ENCODE data around the gene PLXND1. TPM values are rescaled to one million over a fixed set of nuclear protein-coding genes. Genes with fewer than 3 reads are reported as not detected.
A peak's percentile ranks its signal among the peaks of the same experiment; 100 is the strongest.

The PLXND1 gene
- polyA plus RNA-seq, 2 donors = 15.8 to 18.7 TPM

DNA sequence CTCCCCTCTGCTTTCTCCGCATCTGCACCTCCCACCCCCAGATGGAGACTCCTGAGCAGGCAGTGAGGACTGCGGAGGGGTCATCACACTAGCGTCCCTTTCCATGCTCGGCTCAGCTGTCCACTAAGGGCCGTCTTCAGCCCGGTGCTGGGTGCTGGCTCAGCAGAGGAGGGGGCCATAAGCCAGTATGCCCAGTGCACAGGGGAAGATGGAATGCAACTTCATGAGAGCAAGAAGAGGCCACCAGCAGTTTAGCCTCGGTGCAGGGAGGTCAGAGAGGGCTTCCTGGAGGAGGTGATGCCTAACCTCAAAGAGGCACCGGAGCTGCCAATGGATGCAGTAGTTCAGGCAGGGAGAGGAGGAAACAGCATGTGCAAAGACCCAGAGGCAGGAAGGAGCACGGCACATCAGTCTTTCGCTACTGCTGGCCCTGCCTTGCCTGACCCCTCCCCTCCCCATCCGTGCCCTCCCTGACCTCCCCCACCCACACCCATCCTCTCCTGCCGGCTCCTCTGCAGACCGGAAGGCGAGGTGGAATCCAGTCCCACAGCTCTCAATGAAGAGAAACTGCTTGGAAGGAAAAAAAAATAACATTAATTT lies 15.2 kb upstream of the PLXND1 start:
- Histone ChIP-seq H3K36me3 (ENCODE audit: control insufficient read depth in 2 of 2, insufficient read depth in 2 of 2, low read length in 1 of 2) (no peaks in the 10 kb centered on the region), H3K27ac (ENCODE audit: low read depth in 2 of 2, low read length in 1 of 2) (no peak overlapping the region), H3K4me3 (ENCODE audit: low read depth in 1 of 2, low read length in 2 of 2) (no peak overlapping the region), H3K4me1 (ENCODE audit: control insufficient read depth in 2 of 2, insufficient read depth in 2 of 2, low read length in 1 of 2) (peaks cover 2 to 18% of the 10 kb centered on the region in 2 donors), H3K27me3 (ENCODE audit: control insufficient read depth in 1 of 2, insufficient read depth in 2 of 2, low read length in 2 of 2) (no peaks in the 10 kb centered on the region), H3K9me3 (ENCODE audit: control insufficient read depth in 2 of 2, insufficient read depth in 1 of 2, low read depth in 1 of 2, low read length in 1 of 2) (no peaks in the 10 kb centered on the region)
- WGBS, 2 donors = 73 to 74% methylated on average over 12 to 14 of the region's 14 CpGs

DNA sequence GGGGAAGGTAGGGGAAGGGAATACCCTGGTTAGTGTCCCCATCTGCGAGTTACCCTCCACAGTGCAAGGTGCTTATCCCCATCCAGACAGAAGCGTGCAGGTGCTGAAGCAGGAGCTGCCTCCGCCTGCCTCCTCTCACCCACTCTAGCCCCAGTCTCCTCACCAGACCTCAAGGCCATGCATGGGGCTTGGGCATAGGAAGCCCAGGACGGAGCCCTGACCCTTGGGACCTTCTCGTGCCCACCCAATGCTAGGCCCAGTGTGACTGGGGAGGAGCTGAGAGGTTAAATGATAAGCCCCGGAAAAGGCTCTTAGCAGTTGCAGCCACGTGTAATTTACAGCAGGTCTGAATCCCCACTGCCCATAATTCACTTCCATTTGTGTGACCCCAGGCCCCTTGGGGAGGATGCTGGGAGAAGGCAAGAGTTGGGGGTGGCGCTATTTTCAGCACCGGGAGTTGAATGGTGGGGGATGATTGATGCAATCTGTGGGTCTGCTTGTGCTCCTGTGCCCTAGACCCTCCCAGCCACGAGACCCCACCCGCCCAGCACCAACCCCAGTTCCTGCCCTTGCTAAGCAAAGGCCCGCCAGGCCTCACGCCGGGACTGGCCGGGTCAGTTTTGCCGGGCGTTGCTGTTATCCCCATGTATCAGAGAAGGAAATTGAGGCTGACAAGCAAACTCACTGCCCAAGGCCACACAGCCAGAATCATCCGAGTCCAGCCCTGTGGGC lies 14.5 kb upstream of the PLXND1 start:
- H3K9me3 ChIP-seq (ENCODE audit: control insufficient read depth in 2 of 2, insufficient read depth in 1 of 2, low read depth in 1 of 2, low read length in 1 of 2) = no peaks in the 10 kb centered on the region
- peaks cover 2 to 16% of the 10 kb centered on the region in 2 donors for H3K4me1 ChIP-seq (ENCODE audit: control insufficient read depth in 2 of 2, insufficient read depth in 2 of 2, low read length in 1 of 2)
- H3K27ac ChIP-seq (ENCODE audit: low read depth in 2 of 2, low read length in 1 of 2) = no peak overlapping the region
- no peaks in the 10 kb centered on the region for H3K27me3 ChIP-seq (ENCODE audit: control insufficient read depth in 1 of 2, insufficient read depth in 2 of 2, low read length in 2 of 2)
- WGBS, 2 donors = 79 to 83% methylated on average over 18 of the region's 18 CpGs
- H3K36me3 ChIP-seq (ENCODE audit: control insufficient read depth in 2 of 2, insufficient read depth in 2 of 2, low read length in 1 of 2) = no peaks in the 10 kb centered on the region
- H3K4me3 ChIP-seq (ENCODE audit: low read depth in 1 of 2, low read length in 2 of 2) = no peak overlapping the region

DNA sequence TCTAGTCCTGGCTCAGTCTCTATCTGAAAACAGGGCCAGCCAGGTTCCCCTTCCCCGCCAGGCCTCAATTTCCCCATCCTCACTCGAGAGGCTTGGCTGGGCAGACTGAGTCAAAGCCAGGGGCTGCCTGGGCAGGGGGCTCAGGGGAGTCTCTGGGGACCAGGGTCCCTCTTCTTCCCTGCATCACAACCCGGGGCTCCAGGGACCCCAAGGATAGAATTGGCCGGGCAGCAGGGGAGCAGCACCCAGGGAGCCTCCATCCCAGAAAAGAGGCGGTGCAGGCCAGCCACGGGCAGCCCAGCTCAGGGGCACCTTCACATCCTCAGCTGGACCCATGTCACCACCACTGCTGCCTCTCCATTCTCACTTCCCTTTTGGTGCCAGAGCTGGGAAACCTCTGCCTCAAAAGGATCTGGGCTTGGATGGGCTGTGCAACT lies 13.3 kb upstream of the PLXND1 start:
- Histone ChIP-seq H3K27ac (ENCODE audit: low read depth in 2 of 2, low read length in 1 of 2) (peak overlapping the region in 1 of 2 donors; percentile 27), H3K9me3 (ENCODE audit: control insufficient read depth in 2 of 2, insufficient read depth in 1 of 2, low read depth in 1 of 2, low read length in 1 of 2) (no peaks in the 10 kb centered on the region), H3K36me3 (ENCODE audit: control insufficient read depth in 2 of 2, insufficient read depth in 2 of 2, low read length in 1 of 2) (no peaks in the 10 kb centered on the region), H3K4me1 (ENCODE audit: control insufficient read depth in 2 of 2, insufficient read depth in 2 of 2, low read length in 1 of 2) (peaks cover 0 to 9% of the 10 kb centered on the region in 2 donors), H3K27me3 (ENCODE audit: control insufficient read depth in 1 of 2, insufficient read depth in 2 of 2, low read length in 2 of 2) (no peaks in the 10 kb centered on the region), H3K4me3 (ENCODE audit: low read depth in 1 of 2, low read length in 2 of 2) (no peak overlapping the region)
- 77 to 88% methylated on average over 6 of the region's 6 CpGs for WGBS, 2 donors

DNA sequence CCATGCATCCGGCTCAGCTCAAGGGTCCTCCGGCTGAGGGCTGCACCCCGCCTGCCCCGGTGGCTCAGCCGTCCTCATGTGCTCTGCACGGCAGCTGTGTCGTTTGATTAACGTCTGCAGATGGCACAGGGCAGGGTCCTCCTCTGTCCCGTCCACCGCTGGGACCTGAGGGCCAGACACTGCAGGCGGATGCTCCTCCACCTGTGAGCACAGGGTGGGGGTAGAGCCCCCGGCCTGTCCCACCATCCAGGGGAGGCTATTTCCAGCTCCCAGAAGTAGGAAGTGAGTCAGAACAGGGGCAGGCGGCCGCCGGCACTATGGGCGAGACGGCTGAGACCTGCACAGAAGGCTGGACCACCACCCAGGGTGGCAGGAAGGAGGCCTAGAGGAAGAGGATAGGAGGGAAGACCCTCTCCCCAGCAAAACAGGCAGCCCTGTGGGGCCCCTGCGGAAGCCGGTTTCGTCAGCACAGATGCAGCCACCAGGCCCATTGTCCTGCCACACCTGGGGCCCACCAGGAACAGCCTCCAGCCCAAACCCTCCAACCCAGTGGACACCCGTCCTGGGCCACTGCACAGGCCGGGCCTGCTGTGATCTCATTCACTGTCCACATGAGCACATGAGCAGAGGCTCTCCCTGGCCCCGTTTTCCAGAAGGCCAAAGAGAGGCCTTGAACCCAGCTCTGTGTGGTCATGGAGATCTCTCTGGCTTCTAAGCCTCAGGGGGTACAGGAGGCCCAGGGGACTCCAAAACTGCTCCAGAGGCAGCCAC lies 12.6 kb upstream of the PLXND1 start:
- Histone ChIP-seq H3K9me3 (ENCODE audit: control insufficient read depth in 2 of 2, insufficient read depth in 1 of 2, low read depth in 1 of 2, low read length in 1 of 2) (no peaks in the 10 kb centered on the region), H3K4me1 (ENCODE audit: control insufficient read depth in 2 of 2, insufficient read depth in 2 of 2, low read length in 1 of 2) (peaks cover 0 to 7% of the 10 kb centered on the region in 2 donors), H3K27ac (ENCODE audit: low read depth in 2 of 2, low read length in 1 of 2) (peak overlapping the region; percentile 22 to 27), H3K36me3 (ENCODE audit: control insufficient read depth in 2 of 2, insufficient read depth in 2 of 2, low read length in 1 of 2) (no peaks in the 10 kb centered on the region), H3K4me3 (ENCODE audit: low read depth in 1 of 2, low read length in 2 of 2) (no peak overlapping the region), H3K27me3 (ENCODE audit: control insufficient read depth in 1 of 2, insufficient read depth in 2 of 2, low read length in 2 of 2) (no peaks in the 10 kb centered on the region)
- WGBS, 2 donors = 70 to 76% methylated on average over 21 to 23 of the region's 23 CpGs

DNA sequence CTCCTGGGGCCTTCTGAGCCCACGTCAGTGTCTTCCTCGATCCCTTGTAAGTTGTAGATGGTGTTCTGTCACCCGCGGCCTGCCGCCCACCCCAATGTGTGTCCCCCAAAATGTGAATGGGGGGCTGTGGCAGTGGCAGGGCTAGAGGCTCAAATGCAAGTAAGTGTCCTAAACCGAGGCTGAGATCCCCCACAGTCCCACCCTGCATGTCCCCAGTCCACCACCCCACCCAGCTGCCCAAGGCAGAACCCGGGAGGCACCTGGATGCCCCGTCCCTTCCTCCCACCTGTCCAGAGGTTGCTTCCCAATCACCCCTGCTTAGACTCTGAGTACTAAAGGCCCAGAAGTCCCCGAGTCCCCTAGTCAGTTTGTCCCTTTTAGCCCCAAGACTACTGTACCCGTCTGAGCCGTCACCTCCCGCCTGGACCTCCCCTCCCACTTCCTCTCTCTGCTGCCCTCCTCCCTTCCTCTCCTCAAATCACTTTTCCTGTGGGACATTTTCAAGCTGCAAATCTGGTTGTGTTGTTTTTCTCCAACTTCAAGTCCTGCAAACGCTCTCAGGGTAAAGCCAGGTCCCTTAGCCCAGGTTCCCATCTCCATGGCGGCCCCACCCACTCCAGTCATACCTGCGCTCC lies 11.8 kb upstream of the PLXND1 start:
- 76 to 79% methylated on average over 15 of the region's 15 CpGs for WGBS, 2 donors
- Histone ChIP-seq H3K27ac (ENCODE audit: low read depth in 2 of 2, low read length in 1 of 2) (peak overlapping the region in 1 of 2 donors; percentile 22), H3K4me1 (ENCODE audit: control insufficient read depth in 2 of 2, insufficient read depth in 2 of 2, low read length in 1 of 2) (peaks cover 0 to 7% of the 10 kb centered on the region in 2 donors), H3K4me3 (ENCODE audit: low read depth in 1 of 2, low read length in 2 of 2) (no peak overlapping the region), H3K36me3 (ENCODE audit: control insufficient read depth in 2 of 2, insufficient read depth in 2 of 2, low read length in 1 of 2) (no peaks in the 10 kb centered on the region), H3K9me3 (ENCODE audit: control insufficient read depth in 2 of 2, insufficient read depth in 1 of 2, low read depth in 1 of 2, low read length in 1 of 2) (no peaks in the 10 kb centered on the region), H3K27me3 (ENCODE audit: control insufficient read depth in 1 of 2, insufficient read depth in 2 of 2, low read length in 2 of 2) (no peaks in the 10 kb centered on the region)

DNA sequence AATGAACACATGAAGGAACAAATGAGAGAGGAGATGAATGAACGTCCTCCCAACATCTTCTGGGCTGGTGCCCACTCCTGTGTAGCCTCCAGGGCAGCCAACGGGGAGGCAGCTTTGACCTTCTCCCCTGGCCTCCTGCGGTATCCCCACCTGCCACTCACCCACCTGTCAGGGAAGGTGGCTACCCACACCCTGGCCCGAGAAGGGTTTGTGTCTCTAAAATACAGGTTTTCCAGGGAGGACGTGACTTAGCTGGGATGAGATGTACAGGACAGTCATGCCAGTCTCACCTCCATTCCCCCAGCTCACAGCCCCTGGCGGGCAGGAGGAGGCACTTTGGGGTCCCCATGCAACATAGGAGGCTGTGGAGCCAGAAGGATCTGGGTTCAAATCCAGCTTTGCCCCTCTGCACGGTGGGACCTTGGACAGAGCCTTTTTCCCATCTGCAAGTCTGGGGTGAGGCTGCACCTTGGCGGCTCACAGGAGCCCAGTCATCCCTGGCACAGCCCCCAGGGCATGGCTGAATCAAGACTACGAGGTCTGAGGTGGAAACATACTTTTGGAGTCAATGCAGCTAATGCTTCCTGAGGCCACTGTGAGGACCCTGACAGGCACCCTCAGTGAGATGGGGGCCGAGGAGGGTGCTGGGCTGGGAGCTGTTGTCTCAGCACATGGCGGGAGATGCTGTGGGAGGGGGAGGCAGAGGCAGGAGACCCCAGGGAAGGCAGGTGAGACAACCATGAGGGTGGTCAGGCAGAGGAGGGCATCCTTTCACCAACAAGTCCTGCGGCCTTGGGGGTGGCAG lies 11.1 kb upstream of the PLXND1 start:
- WGBS, 2 donors = 77 to 80% methylated on average over 12 of the region's 12 CpGs
- Histone ChIP-seq H3K4me1 (ENCODE audit: control insufficient read depth in 2 of 2, insufficient read depth in 2 of 2, low read length in 1 of 2) (peaks cover 0 to 4% of the 10 kb centered on the region in 2 donors), H3K36me3 (ENCODE audit: control insufficient read depth in 2 of 2, insufficient read depth in 2 of 2, low read length in 1 of 2) (no peaks in the 10 kb centered on the region), H3K9me3 (ENCODE audit: control insufficient read depth in 2 of 2, insufficient read depth in 1 of 2, low read depth in 1 of 2, low read length in 1 of 2) (no peaks in the 10 kb centered on the region), H3K27me3 (ENCODE audit: control insufficient read depth in 1 of 2, insufficient read depth in 2 of 2, low read length in 2 of 2) (no peaks in the 10 kb centered on the region), H3K4me3 (ENCODE audit: low read depth in 1 of 2, low read length in 2 of 2) (no peak overlapping the region), H3K27ac (ENCODE audit: low read depth in 2 of 2, low read length in 1 of 2) (no peak overlapping the region)

DNA sequence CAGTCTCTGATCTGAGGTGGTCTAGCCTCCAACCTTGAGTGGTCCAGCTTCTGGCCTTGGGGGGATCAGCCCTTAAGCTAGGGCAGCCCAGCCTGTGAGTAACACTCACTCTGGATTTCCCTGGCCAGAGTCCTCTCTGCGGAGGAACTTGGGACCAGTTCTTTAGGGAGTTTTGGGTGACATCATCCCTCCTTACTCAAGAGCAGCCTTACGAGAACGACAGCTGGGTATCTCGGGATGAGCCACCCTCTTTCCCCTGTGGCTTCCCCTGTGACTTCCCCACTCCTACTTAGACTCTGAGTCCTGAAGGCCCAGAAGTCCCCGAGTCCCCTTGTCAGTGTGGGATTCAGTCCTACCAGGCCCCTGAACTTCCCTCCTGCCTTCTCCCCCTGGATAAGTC lies 10.2 kb upstream of the PLXND1 start:
- Histone ChIP-seq H3K4me1 (ENCODE audit: control insufficient read depth in 2 of 2, insufficient read depth in 2 of 2, low read length in 1 of 2) (peaks cover 0 to 4% of the 10 kb centered on the region in 2 donors), H3K36me3 (ENCODE audit: control insufficient read depth in 2 of 2, insufficient read depth in 2 of 2, low read length in 1 of 2) (no peaks in the 10 kb centered on the region), H3K27ac (ENCODE audit: low read depth in 2 of 2, low read length in 1 of 2) (peak overlapping the region; percentile 24 to 39), H3K27me3 (ENCODE audit: control insufficient read depth in 1 of 2, insufficient read depth in 2 of 2, low read length in 2 of 2) (no peaks in the 10 kb centered on the region), H3K4me3 (ENCODE audit: low read depth in 1 of 2, low read length in 2 of 2) (no peak overlapping the region), H3K9me3 (ENCODE audit: control insufficient read depth in 2 of 2, insufficient read depth in 1 of 2, low read depth in 1 of 2, low read length in 1 of 2) (no peaks in the 10 kb centered on the region)
- 38 to 43% methylated on average over 5 of the region's 5 CpGs for WGBS, 2 donors

DNA sequence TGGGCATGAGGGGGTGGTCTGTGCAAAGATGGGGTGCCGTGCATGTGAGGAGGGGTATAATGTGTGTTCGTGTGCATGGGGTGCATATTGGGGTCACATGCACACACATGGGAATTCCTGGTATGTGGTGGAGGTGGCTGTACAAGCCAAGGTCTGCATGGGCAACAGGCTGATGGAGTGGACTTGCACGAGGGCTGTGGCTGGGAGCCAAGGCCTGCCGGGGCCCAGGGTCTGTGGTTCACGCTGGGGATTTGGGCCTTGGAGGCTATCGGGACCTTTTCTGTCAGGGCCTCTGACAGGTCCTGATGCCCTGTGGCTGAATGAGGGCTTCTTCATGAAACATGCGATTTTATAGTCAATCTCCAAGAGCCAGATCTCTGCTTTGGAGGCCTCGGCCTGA lies 9.8 kb upstream of the PLXND1 start:
- Histone ChIP-seq H3K4me1 (ENCODE audit: control insufficient read depth in 2 of 2, insufficient read depth in 2 of 2, low read length in 1 of 2) (peaks cover 0 to 4% of the 10 kb centered on the region in 2 donors), H3K9me3 (ENCODE audit: control insufficient read depth in 2 of 2, insufficient read depth in 1 of 2, low read depth in 1 of 2, low read length in 1 of 2) (no peaks in the 10 kb centered on the region), H3K36me3 (ENCODE audit: control insufficient read depth in 2 of 2, insufficient read depth in 2 of 2, low read length in 1 of 2) (no peaks in the 10 kb centered on the region), H3K27me3 (ENCODE audit: control insufficient read depth in 1 of 2, insufficient read depth in 2 of 2, low read length in 2 of 2) (no peaks in the 10 kb centered on the region), H3K27ac (ENCODE audit: low read depth in 2 of 2, low read length in 1 of 2) (peak overlapping the region; percentile 24 to 39), H3K4me3 (ENCODE audit: low read depth in 1 of 2, low read length in 2 of 2) (no peak overlapping the region)
- WGBS, 2 donors = 57 to 65% methylated on average over 8 of the region's 8 CpGs

Measured in esophagus (tissue), 2 donors.